ENCODE results near the gene TUT4. TPM values are rescaled to one million over a fixed set of nuclear protein-coding genes. Genes with fewer than 3 reads are reported as not detected.

TUT4 gene
- total RNA-seq, 1 donor from 2014 or later = 32.1 TPM

DNA sequence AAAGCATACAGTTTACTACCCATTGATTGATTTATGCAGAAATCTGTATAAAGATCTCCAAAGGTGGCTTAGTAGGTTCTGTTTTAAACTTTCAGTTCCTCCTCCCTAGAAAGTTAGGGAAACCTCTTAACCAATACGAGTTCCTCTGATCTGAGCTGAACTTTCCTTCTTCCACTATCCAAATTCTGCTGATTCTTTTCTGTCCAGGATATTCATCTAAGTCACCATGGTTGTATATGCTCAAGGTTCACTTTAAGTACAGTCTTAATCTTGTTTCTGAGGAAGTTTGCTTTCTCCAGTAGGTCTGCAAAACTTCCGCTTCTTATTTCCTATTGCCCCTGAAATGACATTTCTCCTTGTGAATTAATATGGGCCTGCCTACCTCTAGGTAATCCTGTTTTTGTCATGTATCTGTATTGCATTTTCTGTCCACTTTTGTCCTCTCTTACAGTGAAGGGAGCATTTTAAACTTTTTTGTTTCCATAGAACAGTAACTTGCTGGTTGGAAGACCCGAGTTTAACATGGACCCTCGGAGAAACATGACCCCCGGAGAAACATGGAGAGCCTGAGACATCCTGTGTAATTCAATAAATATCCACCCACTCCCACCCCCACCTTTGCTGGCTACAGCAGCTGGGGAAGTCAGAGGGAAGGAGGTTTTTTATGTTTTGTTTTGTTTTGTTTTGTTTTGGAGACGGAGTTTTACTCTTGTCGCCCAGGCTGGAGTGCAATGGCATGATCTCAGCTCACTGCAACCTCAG is 16.7 kb upstream of the TUT4 start:
- Histone ChIP-seq H3K4me3 (ENCODE audit: low read depth, low read length) (no peak overlapping the region), H3K27me3 (ENCODE audit: control insufficient read depth, insufficient read depth, low read length) (no peaks in the 10 kb centered on the region)
- DNase-seq (ENCODE audit: low read depth) = no peak

GRCh38 chr1:52567943-52568342 is 15.1 kb upstream of the TUT4 start:
- Histone ChIP-seq H3K27me3 (ENCODE audit: control insufficient read depth, insufficient read depth, low read length) (no peaks in the 10 kb centered on the region), H3K4me3 (ENCODE audit: low read depth, low read length) (no peak overlapping the region), H3K36me3 (ENCODE audit: control insufficient read depth, insufficient read depth, low read length) (no peaks in the 10 kb centered on the region)
- DNase-seq (ENCODE audit: low read depth) = no peak
- no peak for TF ChIP-seq CTCF (IDR thresholded peaks at IDR 0.05; ENCODE audit: insufficient read depth, low read length, poor library complexity, severe bottlenecking)

More for the DNA sequence above, 16.7 kb upstream of the TUT4 start:
- TF ChIP-seq CTCF (IDR thresholded peaks at IDR 0.05; ENCODE audit: insufficient read depth, low read length, poor library complexity, severe bottlenecking) = no peak
- no peaks in the 10 kb centered on the region for H3K36me3 ChIP-seq (ENCODE audit: control insufficient read depth, insufficient read depth, low read length)

GRCh38 chr1:52562766-52563165 is 9.9 kb upstream of the TUT4 start:
- TF ChIP-seq CTCF (IDR thresholded peaks at IDR 0.05; ENCODE audit: insufficient read depth, low read length, poor library complexity, severe bottlenecking) = no peak
- DNase-seq (ENCODE audit: low read depth) = no peak
- Histone ChIP-seq H3K27me3 (ENCODE audit: control insufficient read depth, insufficient read depth, low read length) (no peaks in the 10 kb centered on the region), H3K4me3 (ENCODE audit: low read depth, low read length) (no peak overlapping the region), H3K36me3 (ENCODE audit: control insufficient read depth, insufficient read depth, low read length) (no peaks in the 10 kb centered on the region)

GRCh38 chr1:52559875-52560274 is 7.0 kb upstream of the TUT4 start:
- Histone ChIP-seq H3K4me3 (ENCODE audit: low read depth, low read length) (no peak overlapping the region), H3K27me3 (ENCODE audit: control insufficient read depth, insufficient read depth, low read length) (no peaks in the 10 kb centered on the region), H3K36me3 (ENCODE audit: control insufficient read depth, insufficient read depth, low read length) (no peaks in the 10 kb centered on the region)
- DNase-seq (ENCODE audit: low read depth) = no peak
- TF ChIP-seq CTCF (IDR thresholded peaks at IDR 0.05; ENCODE audit: insufficient read depth, low read length, poor library complexity, severe bottlenecking) = no peak

DNA sequence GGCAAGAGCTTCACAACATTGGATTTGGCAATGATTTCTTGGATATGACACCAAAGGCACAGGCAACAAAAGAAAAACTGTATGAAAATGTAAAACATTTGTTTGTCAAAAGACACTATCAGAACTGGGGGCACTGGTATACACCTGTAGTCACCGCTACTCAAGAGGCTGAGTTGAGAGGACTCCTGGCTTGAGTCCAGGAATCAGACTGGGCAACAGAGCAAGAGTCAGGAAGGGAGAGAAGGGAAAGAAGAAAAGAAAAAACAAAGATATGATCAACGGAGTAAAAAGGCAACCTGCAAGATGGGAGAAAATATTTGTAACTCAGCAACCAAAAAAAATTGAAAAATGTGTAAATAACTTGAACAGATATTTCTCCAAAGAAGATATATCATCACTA is 6.0 kb upstream of the TUT4 start:
- TF ChIP-seq CTCF (IDR thresholded peaks at IDR 0.05; ENCODE audit: insufficient read depth, low read length, poor library complexity, severe bottlenecking) = no peak
- Histone ChIP-seq H3K4me3 (ENCODE audit: low read depth, low read length) (no peak overlapping the region), H3K27me3 (ENCODE audit: control insufficient read depth, insufficient read depth, low read length) (no peaks in the 10 kb centered on the region), H3K36me3 (ENCODE audit: control insufficient read depth, insufficient read depth, low read length) (no peaks in the 10 kb centered on the region)
- no peak for DNase-seq (ENCODE audit: low read depth)

All from kidney epithelial cell (primary cell).